ENCODE measurements around the gene CYREN. TPM values are rescaled to one million over a fixed set of nuclear protein-coding genes. Genes with fewer than 3 reads are reported as not detected.

CYREN gene
- polyA plus RNA-seq, 4 donors, result 58.8 to 73.0 (median 64.7) TPM

- no peak for DNase-seq (ENCODE audit: low read depth in 4 of 4, low spot score in 2 of 4)
These were observed 27.6 kb upstream of the CYREN start for GRCh38 chr7:135197906-135198655.

GRCh38 chr7:135197343-135197742 lies 26.8 kb upstream of the CYREN start:
- DNase-seq (ENCODE audit: low read depth in 4 of 4, low spot score in 2 of 4), result no peak

- DNase-seq (ENCODE audit: low read depth in 4 of 4, low spot score in 2 of 4), result no peak
These were observed 25.6 kb upstream of the CYREN start for GRCh38 chr7:135195968-135196629.

- DNase-seq (ENCODE audit: low read depth in 4 of 4, low spot score in 2 of 4), result no peak
These were observed 24.6 kb upstream of the CYREN start for GRCh38 chr7:135195156-135195555.

- DNase-seq (ENCODE audit: low read depth in 4 of 4, low spot score in 2 of 4), result no peak
These were observed 24.1 kb upstream of the CYREN start for GRCh38 chr7:135194494-135195095.

- DNase-seq (ENCODE audit: low read depth in 4 of 4, low spot score in 2 of 4), result no peak
These were observed 23.1 kb upstream of the CYREN start for GRCh38 chr7:135193615-135194081.

- no peak for DNase-seq (ENCODE audit: low read depth in 4 of 4, low spot score in 2 of 4)
These were observed 22.5 kb upstream of the CYREN start for GRCh38 chr7:135192914-135193536.

- no peak for DNase-seq (ENCODE audit: low read depth in 4 of 4, low spot score in 2 of 4)
These were observed 20.2 kb upstream of the CYREN start for GRCh38 chr7:135190703-135191102.

GRCh38 chr7:135189961-135190360 lies 19.5 kb upstream of the CYREN start:
- no peak for DNase-seq (ENCODE audit: low read depth in 4 of 4, low spot score in 2 of 4)

- DNase-seq (ENCODE audit: low read depth in 4 of 4, low spot score in 2 of 4), result no peak
These were observed 18.7 kb upstream of the CYREN start for GRCh38 chr7:135189221-135189662.

- DNase-seq (ENCODE audit: low read depth in 4 of 4, low spot score in 2 of 4), result no peak
These were observed 17.9 kb upstream of the CYREN start for GRCh38 chr7:135188298-135188984.

- DNase-seq (ENCODE audit: low read depth in 4 of 4, low spot score in 2 of 4), result no peak
These were observed 16.3 kb upstream of the CYREN start for GRCh38 chr7:135186841-135187253.

- no peak for DNase-seq (ENCODE audit: low read depth in 4 of 4, low spot score in 2 of 4)
These were observed 15.7 kb upstream of the CYREN start for GRCh38 chr7:135186261-135186540.

GRCh38 chr7:135185471-135186260 lies 15.2 kb upstream of the CYREN start:
- DNase-seq (ENCODE audit: low read depth in 4 of 4, low spot score in 2 of 4), result no peak

GRCh38 chr7:135184254-135184841 lies 13.8 kb upstream of the CYREN start:
- DNase-seq (ENCODE audit: low read depth in 4 of 4, low spot score in 2 of 4), result no peak

- DNase-seq (ENCODE audit: low read depth in 4 of 4, low spot score in 2 of 4), result no peak
These were observed 13.0 kb upstream of the CYREN start for GRCh38 chr7:135183478-135183877.

GRCh38 chr7:135181929-135182678 lies 11.6 kb upstream of the CYREN start:
- DNase-seq (ENCODE audit: low read depth in 4 of 4, low spot score in 2 of 4), result no peak

GRCh38 chr7:135181261-135181928 lies 10.9 kb upstream of the CYREN start:
- DNase-seq (ENCODE audit: low read depth in 4 of 4, low spot score in 2 of 4), result no peak

All from left renal cortex interstitium (tissue), 4 donors.